DMS53 treated with DMSO at 0.1 percent for 48 hours (cell line): Measurements from ENCODE around the gene NLRP1.

Experiments
- DNase-seq: peaks from one replicate; lab custom pipeline; 2025; ENCODE audit not compliant: unreplicated experiment; lab: John Stamatoyannopoulos, UW

NLRP1 gene

DNA sequence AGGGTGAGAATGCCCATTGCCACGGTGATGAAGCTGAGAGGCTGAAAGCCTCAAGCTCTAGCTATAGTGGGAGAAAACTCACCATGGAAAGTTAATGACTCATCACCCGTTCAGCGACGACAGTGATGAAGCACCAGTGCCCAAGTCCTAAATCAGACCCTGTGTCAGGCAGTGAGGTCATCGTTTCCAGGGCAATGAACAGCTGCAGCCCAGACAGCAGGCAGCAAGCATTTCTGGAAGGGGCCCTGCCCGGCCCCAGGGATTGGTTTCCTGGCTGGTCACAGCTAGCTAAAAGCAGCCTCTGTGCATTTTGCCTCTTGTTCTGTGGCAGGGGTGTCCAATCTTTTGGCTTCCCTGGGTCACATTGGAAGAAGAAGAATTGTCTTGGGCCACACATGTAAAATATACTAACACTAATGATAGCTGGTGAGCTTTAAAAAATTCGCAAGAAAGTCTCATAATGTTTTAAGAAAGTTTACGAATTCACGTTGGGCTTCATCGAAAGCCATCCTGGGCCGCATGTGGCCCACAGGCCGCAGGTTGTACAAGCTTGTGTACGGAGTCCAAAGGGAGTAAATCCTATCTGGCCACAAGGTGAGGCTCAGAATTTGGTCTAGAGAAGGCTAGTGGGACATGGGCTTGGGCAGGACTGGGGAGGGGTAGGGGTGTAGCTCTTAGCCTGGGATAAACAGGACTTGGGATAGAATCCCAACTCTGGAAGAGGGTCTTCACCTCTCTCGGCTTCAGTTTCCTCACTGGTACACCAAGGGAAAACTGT lies 57.3 kb downstream of the NLRP1 start:
- DNase-seq: peak; percentile 26

GRCh38 chr17:5523249-5523648 lies 61.1 kb downstream of the NLRP1 start:
- DNase-seq: no peak

DNA sequence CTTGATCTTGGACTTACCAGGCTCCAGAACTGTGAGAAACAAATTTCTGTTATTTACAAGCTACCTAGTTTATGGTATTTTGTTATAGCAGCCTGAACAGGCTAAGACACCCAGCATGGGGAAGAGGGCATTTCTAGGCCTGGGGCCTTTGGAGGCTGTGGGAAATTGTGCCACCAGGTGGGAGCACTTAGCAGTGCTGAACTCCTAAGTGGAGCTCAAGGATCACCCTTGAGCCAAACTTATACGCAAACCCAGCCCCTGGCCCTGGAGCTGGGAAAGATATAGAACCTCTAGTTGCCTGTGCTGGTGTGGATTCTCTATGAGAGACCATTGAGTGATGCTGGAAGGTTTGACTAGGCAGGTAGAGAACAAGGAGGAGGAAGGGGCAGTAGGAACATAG lies 61.8 kb downstream of the NLRP1 start:
- DNase-seq: no peak

- DNase-seq: no peak
Measured at GRCh38 chr17:5516060-5516792, 68.1 kb downstream of the NLRP1 start.

DNA sequence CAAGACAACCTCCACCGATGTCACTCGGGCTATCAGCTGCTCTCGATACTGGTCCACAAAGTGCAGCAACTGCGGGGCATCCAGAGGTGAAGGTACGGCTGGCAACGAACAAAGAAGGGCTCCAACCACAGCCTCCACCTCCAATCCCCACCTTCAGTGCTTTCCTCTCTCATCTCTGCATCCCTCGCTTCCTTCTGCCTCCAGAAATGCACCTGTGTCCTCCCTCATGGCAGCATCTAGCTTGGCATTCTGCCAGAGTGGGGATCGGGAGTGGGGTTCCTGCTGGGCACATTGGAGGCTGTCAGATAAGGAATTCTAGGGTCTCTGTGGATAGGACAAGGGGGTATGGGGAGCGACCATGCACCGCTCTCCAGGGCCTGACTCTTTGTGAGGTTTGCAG lies 69.3 kb downstream of the NLRP1 start:
- DNase-seq: no peak

- DNase-seq: no peak
Measured at GRCh38 chr17:5513628-5514027, 70.7 kb downstream of the NLRP1 start.

DNA sequence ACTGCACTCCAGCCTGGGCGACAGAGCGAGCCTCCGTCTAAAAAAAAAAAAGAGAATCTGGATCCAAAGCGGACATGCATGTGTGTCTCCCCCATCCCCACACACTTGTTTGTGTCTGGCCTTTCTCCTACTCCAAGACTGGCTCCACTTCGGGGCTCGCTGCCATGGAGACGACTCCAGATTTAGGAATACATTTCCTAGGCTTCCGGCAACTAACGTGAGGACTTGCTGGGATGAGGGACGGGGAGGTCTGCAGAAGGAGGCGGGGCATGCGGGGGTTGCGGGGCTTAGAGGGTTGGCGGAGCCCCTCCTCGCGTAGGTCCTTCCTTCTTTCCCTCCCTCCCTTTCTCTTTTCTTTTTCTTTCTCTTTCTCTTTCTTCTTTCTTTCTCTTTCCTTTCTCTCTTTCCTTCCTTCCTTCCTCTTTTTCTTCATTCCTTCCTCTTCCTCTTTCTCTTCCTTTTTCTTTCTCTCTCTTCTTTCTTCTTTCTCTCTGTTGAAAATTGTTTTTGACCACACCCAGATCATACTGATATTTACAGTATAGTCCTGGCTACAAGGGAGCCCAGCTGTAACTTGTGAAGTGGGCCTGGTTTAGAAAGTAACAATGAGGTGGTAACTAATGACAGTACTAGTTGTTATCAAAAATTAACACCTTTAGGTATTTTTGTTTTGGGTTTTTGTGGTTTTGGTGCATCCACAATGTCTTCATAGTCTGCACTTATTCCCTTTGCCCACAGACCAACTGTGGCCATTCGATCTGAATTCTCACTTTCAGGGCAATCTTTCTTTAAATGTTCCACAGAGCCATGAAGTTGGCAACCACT lies 72.7 kb downstream of the NLRP1 start:
- DNase-seq: no peak

DNA sequence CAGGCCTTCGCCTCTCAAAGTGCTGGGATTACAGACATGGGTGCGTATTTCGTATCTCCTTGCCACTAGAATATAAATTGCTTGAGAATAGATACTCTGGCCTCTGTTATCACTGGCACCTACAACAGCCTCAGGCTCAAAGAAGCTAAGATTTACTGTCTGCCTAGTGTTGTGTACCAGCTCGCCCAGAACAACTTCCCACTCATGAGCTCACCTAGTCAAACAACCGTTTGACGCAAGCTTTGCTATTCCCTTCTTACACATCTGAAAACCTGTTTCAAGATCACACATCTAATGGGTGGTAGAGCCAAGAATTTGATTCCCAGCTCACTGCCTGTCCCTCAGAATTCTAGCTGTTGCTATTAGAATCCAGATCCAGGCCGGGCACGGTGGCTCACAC lies 73.5 kb downstream of the NLRP1 start:
- DNase-seq: no peak

- DNase-seq: no peak
Measured at GRCh38 chr17:5509482-5509881, 74.8 kb downstream of the NLRP1 start.

- peak; percentile 9 for DNase-seq
Measured at GRCh38 chr17:5508810-5509209, 75.5 kb downstream of the NLRP1 start.

DNA sequence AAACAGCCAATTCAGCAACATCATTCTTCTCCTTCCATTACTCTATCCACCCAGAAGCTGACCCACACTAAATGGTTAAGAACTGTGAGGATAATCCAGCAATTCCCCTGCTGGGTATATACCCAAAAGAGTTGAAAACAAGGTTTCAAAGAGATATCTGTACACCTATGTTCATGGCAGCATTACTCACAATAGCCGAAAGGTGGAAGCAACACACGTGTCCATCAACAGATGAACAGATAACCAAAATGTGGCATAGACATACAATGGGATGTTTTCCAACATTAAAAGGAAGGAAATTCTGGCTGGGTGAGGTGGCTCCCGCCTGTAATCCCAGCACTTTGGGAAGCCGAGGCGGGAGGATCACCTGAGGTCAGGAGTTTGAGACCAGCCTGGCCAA lies 78.0 kb downstream of the NLRP1 start:
- DNase-seq: no peak

- no peak for DNase-seq
Measured at GRCh38 chr17:5502552-5502951, 81.8 kb downstream of the NLRP1 start.

GRCh38 chr17:5501685-5502084 lies 82.6 kb downstream of the NLRP1 start:
- DNase-seq: no peak

DNA sequence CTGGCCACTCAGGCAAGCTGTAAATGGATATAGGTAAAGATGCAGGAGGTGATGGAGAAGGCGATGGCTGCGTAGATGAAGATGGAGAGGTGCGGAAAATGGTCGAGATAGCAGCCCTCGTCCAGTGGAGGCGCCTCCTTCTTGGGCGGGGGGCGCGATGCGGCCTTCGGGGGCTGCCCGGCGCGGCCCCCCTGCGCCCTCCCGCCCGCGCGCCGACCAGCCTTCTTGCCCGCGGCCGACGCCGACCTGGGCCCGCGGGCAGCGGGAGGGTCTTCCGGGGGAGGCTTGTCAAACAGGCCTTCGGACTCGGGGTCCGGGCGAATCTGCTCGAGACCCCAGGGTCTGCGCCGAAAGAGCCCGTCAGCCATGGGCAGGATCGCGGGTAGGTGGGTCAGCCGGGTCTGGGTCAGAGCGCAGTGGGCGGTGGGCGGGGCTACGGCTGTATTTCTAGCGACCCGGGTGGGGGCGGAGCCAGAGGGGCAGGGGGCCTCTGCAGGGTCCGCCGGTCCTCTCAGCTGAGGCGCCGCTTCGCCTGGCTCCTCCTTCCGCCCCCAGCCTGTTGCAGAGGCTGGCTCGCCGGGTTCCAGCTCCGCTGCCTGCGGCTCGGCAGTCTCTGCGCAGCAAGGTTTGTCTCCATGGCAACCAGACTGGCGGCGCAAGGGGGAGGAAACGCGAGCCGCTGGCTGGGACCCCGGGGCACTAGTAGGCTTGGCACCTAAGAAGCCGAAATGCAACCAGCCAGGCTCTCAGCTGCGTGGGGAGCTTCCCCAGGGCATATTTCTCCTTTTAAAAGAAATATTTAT lies 83.5 kb downstream of the NLRP1 start:
- peak; percentile 8 for DNase-seq

DNA sequence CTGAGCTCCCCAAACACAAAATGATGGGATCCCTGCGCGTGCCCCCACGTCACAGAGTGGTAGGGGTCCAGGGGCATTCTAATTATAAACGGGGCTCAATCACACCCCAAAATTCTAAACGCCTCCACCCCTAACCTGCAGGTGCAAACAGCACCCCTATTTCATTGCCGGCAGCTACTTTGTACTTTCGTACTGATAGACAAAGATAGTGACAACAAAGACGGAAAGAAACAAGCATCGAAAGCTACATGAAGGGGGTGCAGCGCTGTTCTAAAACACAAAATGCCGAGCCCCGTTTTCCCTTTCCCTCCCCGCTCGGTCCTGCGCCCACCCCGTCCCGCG lies 84.1 kb downstream of the NLRP1 start:
- DNase-seq: no peak

GRCh38 chr17:5499476-5500231 lies 84.7 kb downstream of the NLRP1 start:
- DNase-seq: no peak

DNA sequence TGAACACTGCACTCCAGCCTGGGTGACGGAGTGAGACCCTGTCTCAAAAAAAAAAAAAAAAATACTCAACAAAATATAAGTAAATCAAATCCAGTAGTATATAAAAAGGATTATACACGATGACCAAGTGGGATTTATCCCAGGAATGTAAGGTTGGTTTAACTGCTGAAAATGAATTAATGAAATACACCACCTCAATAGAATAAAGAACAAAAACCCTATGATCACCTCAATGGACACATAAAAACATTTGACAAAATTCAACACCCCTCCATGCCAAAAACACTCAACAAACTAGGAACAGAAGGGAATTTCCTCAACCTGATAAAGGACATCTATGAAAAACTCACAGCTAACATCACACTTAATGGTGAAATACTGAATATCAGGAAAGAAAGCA lies 91.3 kb downstream of the NLRP1 start:
- DNase-seq: no peak

DNA sequence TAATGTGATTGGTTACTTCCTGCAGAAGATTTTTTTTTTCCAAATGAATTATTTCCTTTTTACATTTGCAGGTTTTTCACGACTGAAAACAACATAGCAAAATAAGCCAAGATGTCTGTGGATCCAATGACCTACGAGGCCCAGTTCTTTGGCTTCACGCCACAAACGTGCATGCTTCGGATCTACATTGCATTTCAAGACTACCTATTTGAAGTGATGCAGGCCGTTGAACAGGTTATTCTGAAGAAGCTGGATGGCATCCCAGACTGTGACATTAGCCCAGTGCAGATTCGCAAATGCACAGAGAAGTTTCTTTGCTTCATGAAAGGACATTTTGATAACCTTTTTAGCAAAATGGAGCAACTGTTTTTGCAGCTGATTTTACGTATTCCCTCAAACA lies 95.6 kb downstream of the NLRP1 start:
- DNase-seq: no peak

- DNase-seq: peak; percentile 93
Measured at GRCh38 chr17:5486206-5487124, 97.8 kb downstream of the NLRP1 start, which contains the start of gene MIS12. Gene MIS12 (plus strand): TSS chr17:5486566. CDS start chr17:5488863, 2,297 bp downstream.
